ENCODE results near the gene DCPS. TPM values are rescaled to one million over a fixed set of nuclear protein-coding genes. Genes with fewer than 3 reads are reported as not detected.
"Not testable (repeated sequence)": the region's sequence is repeated elsewhere in the genome, so short reads cannot be mapped to it uniquely, and the experiment has no call there.

The DCPS gene
- total RNA-seq, 1 donor: 8.3 TPM

- H3K27me3 ChIP-seq (ENCODE audit: insufficient read depth, low read length); H3K36me3 ChIP-seq (ENCODE audit: insufficient read depth, low read length); H3K4me2 ChIP-seq (ENCODE audit: insufficient read depth, low read length); DNase-seq (ENCODE audit: insufficient read length, low spot score, missing footprints); H3K9me3 ChIP-seq (ENCODE audit: low read depth, low read length); H3K4me3 ChIP-seq (ENCODE audit: insufficient read depth, low read length); H2AFZ ChIP-seq (ENCODE audit: low read length); H3K27ac ChIP-seq (ENCODE audit: low read depth, low read length); H3K4me1 ChIP-seq (ENCODE audit: insufficient read depth, low read length): not testable (repeated sequence)
- peaks cover 33% of the 10 kb centered on the region for H3K79me2 ChIP-seq (ENCODE audit: insufficient read depth, low read length)
- H4K20me1 ChIP-seq (ENCODE audit: insufficient read depth, low read length): peaks cover 25% of the 10 kb centered on the region
Observed at GRCh38 chr11:126368336-126369119, 64.7 kb downstream of the DCPS start.

- H3K4me1 ChIP-seq (ENCODE audit: insufficient read depth, low read length): peaks cover 7% of the 10 kb centered on the region
- H3K4me2 ChIP-seq (ENCODE audit: insufficient read depth, low read length): no peak overlapping the region
- DNase-seq (ENCODE audit: insufficient read length, low spot score, missing footprints): no peak
- H3K36me3 ChIP-seq (ENCODE audit: insufficient read depth, low read length): no peaks in the 10 kb centered on the region
- H3K79me2 ChIP-seq (ENCODE audit: insufficient read depth, low read length): peaks cover 32% of the 10 kb centered on the region
- H2AFZ ChIP-seq (ENCODE audit: low read length): no peak overlapping the region
- peaks cover 27% of the 10 kb centered on the region for H4K20me1 ChIP-seq (ENCODE audit: insufficient read depth, low read length)
- no peaks in the 10 kb centered on the region for H3K9me3 ChIP-seq (ENCODE audit: low read depth, low read length)
- H3K4me3 ChIP-seq (ENCODE audit: insufficient read depth, low read length): no peak overlapping the region
- TF ChIP-seq CTCF (IDR thresholded peaks at IDR 0.05; ENCODE audit: extremely low read depth, low read depth, low read length): no peak
- H3K27me3 ChIP-seq (ENCODE audit: insufficient read depth, low read length): no peaks in the 10 kb centered on the region
- H3K27ac ChIP-seq (ENCODE audit: low read depth, low read length): no peak overlapping the region
Observed at GRCh38 chr11:126370016-126370415, 66.2 kb downstream of the DCPS start.

- DNase-seq (ENCODE audit: insufficient read length, low spot score, missing footprints): no peak
- TF ChIP-seq CTCF (IDR thresholded peaks at IDR 0.05; ENCODE audit: extremely low read depth, low read depth, low read length): no peak
- no peaks in the 10 kb centered on the region for H3K9me3 ChIP-seq (ENCODE audit: low read depth, low read length)
- H3K27me3 ChIP-seq (ENCODE audit: insufficient read depth, low read length): no peaks in the 10 kb centered on the region
- no peak overlapping the region for H3K27ac ChIP-seq (ENCODE audit: low read depth, low read length)
- H4K20me1 ChIP-seq (ENCODE audit: insufficient read depth, low read length): peaks cover 27% of the 10 kb centered on the region
- peaks cover 7% of the 10 kb centered on the region for H3K4me1 ChIP-seq (ENCODE audit: insufficient read depth, low read length)
- peaks cover 31% of the 10 kb centered on the region for H3K79me2 ChIP-seq (ENCODE audit: insufficient read depth, low read length)
- no peak overlapping the region for H2AFZ ChIP-seq (ENCODE audit: low read length)
- no peak overlapping the region for H3K4me3 ChIP-seq (ENCODE audit: insufficient read depth, low read length)
- H3K4me2 ChIP-seq (ENCODE audit: insufficient read depth, low read length): no peak overlapping the region
- no peaks in the 10 kb centered on the region for H3K36me3 ChIP-seq (ENCODE audit: insufficient read depth, low read length)
Observed at GRCh38 chr11:126371595-126371994, 67.7 kb downstream of the DCPS start.

GRCh38 chr11:126373389-126374066, 69.7 kb downstream of the DCPS start:
- not testable (repeated sequence) for H2AFZ ChIP-seq (ENCODE audit: low read length); H3K4me2 ChIP-seq (ENCODE audit: insufficient read depth, low read length)
- H3K79me2 ChIP-seq (ENCODE audit: insufficient read depth, low read length): peaks cover 34% of the 10 kb centered on the region

GRCh38 chr11:126374562-126375300, 70.9 kb downstream of the DCPS start:
- not testable (repeated sequence) for H3K4me3 ChIP-seq (ENCODE audit: insufficient read depth, low read length); H3K4me2 ChIP-seq (ENCODE audit: insufficient read depth, low read length); H3K36me3 ChIP-seq (ENCODE audit: insufficient read depth, low read length); H3K27me3 ChIP-seq (ENCODE audit: insufficient read depth, low read length); H3K4me1 ChIP-seq (ENCODE audit: insufficient read depth, low read length); H3K27ac ChIP-seq (ENCODE audit: low read depth, low read length); H2AFZ ChIP-seq (ENCODE audit: low read length); H3K9me3 ChIP-seq (ENCODE audit: low read depth, low read length)
- peaks cover 34% of the 10 kb centered on the region for H4K20me1 ChIP-seq (ENCODE audit: insufficient read depth, low read length)
- peak; percentile 62 for DNase-seq (ENCODE audit: insufficient read length, low spot score, missing footprints)
- peaks cover 40% of the 10 kb centered on the region for H3K79me2 ChIP-seq (ENCODE audit: insufficient read depth, low read length)

More at GRCh38 chr11:126373389-126374066, 69.7 kb downstream of the DCPS start:
- H4K20me1 ChIP-seq (ENCODE audit: insufficient read depth, low read length): peaks cover 31% of the 10 kb centered on the region
- not testable (repeated sequence) for H3K36me3 ChIP-seq (ENCODE audit: insufficient read depth, low read length); H3K27me3 ChIP-seq (ENCODE audit: insufficient read depth, low read length); H3K9me3 ChIP-seq (ENCODE audit: low read depth, low read length); H3K27ac ChIP-seq (ENCODE audit: low read depth, low read length); H3K4me1 ChIP-seq (ENCODE audit: insufficient read depth, low read length); H3K4me3 ChIP-seq (ENCODE audit: insufficient read depth, low read length)
- peak; percentile 47 for DNase-seq (ENCODE audit: insufficient read length, low spot score, missing footprints)

All from osteoblast (primary cell).